Measurements from ENCODE around the gene TNFRSF19.

DNA sequence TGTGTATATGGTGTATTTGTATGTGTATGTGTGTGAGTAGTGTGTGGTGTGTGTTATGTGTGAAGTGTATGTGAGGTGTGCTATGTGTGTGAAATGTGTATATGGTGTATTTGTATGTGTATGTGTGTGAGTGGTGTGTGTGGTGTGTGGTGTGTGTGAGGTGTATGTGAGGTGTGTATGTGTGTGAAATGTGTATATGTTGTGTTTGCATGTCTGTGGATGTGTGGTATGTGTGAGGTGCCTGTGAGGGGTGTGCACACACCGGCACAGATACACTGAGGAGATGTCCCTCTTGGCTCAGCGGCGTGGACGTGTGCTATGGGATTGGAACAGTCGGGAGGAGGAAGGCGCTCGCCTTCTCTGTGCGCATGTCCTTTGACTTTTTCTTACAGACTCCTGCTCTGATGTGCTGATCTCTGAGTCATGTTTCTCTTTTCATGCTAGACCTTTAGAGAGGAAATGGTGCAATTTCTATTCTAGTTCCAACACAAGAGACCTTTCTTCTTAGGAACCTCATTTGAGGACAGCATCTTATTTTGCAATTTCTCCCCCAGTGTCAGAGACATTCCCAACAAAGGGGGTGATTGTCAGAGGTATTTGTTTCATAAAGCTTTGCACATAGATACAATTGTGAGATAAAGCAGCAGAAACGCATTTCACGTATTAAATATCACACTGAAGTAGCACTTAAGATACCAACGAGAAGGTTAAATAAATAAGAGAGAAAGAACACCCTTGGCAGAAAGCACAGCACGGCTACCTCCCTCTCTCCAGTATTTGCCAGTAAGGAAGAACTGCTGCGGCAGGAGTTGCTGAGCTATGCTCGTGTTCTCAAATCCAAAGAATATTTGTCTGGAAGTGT is 11.3 kb upstream of the TNFRSF19 start:
- TF ChIP-seq SMC3 (IDR thresholded peaks at IDR 0.05; ENCODE audit: low read length): no peak
- TF ChIP-seq RNF2 (conservative IDR thresholded peaks at IDR 0.05; ENCODE audit: low read depth): no peak
- no peak for TF ChIP-seq MTF1 (CRISPR knock-in tag; IDR thresholded peaks at IDR 0.05)
- TF ChIP-seq REPIN1 (CRISPR knock-in tag; IDR thresholded peaks at IDR 0.05; ENCODE audit: borderline replicate concordance, low read depth): no peak
- TF ChIP-seq, protein P1, sequence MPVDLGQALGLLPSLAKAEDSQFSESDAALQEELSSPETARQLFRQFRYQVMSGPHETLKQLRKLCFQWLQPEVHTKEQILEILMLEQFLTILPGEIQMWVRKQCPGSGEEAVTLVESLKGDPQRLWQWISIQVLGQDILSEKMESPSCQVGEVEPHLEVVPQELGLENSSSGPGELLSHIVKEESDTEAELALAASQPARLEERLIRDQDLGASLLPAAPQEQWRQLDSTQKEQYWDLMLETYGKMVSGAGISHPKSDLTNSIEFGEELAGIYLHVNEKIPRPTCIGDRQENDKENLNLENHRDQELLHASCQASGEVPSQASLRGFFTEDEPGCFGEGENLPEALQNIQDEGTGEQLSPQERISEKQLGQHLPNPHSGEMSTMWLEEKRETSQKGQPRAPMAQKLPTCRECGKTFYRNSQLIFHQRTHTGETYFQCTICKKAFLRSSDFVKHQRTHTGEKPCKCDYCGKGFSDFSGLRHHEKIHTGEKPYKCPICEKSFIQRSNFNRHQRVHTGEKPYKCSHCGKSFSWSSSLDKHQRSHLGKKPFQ (CRISPR knock-in tag; IDR thresholded peaks at IDR 0.05; ENCODE audit: insufficient replicate concordance): no peak
- TF ChIP-seq, protein P2, sequence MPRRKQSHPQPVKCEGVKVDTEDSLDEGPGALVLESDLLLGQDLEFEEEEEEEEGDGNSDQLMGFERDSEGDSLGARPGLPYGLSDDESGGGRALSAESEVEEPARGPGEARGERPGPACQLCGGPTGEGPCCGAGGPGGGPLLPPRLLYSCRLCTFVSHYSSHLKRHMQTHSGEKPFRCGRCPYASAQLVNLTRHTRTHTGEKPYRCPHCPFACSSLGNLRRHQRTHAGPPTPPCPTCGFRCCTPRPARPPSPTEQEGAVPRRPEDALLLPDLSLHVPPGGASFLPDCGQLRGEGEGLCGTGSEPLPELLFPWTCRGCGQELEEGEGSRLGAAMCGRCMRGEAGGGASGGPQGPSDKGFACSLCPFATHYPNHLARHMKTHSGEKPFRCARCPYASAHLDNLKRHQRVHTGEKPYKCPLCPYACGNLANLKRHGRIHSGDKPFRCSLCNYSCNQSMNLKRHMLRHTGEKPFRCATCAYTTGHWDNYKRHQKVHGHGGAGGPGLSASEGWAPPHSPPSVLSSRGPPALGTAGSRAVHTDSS (CRISPR knock-in tag; conservative IDR thresholded peaks at IDR 0.05): no peak
- TF ChIP-seq ZNF318 (CRISPR knock-in tag; IDR thresholded peaks at IDR 0.05): no peak
- TF ChIP-seq ZNF784 (CRISPR knock-in tag; IDR thresholded peaks at IDR 0.05; ENCODE audit: borderline replicate concordance): no peak
- no peak for TF ChIP-seq SP1 (IDR thresholded peaks at IDR 0.05)
- TF ChIP-seq SP1 (CRISPR knock-in tag; IDR thresholded peaks at IDR 0.05): no peak
- TF ChIP-seq, protein P3, sequence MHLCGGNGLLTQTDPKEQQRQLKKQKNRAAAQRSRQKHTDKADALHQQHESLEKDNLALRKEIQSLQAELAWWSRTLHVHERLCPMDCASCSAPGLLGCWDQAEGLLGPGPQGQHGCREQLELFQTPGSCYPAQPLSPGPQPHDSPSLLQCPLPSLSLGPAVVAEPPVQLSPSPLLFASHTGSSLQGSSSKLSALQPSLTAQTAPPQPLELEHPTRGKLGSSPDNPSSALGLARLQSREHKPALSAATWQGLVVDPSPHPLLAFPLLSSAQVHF (CRISPR knock-in tag; IDR thresholded peaks at IDR 0.05): no peak
- TF ChIP-seq CTCF (CRISPR knock-in tag; IDR thresholded peaks at IDR 0.05): no peak
- TF ChIP-seq POLR2A (IDR thresholded peaks at IDR 0.05; ENCODE audit: insufficient read depth in 1 of 2, low read depth in 2 of 2, low read length in 2 of 2): no peak; a peak in 1 of 4 replicates
- no peak for TF ChIP-seq MXI1 (IDR thresholded peaks at IDR 0.05; ENCODE audit: borderline replicate concordance, low read depth, low read length)
- TF ChIP-seq PRPF4 (IDR thresholded peaks at IDR 0.05; ENCODE audit: low read depth, low read length, poor library complexity, severe bottlenecking): no peak
